ENCODE measurements around the gene ASIC5.
"Not testable (repeated sequence)": the region's sequence is repeated elsewhere in the genome, so short reads cannot be mapped to it uniquely, and the experiment has no call there.

ASIC5 gene, protein sequence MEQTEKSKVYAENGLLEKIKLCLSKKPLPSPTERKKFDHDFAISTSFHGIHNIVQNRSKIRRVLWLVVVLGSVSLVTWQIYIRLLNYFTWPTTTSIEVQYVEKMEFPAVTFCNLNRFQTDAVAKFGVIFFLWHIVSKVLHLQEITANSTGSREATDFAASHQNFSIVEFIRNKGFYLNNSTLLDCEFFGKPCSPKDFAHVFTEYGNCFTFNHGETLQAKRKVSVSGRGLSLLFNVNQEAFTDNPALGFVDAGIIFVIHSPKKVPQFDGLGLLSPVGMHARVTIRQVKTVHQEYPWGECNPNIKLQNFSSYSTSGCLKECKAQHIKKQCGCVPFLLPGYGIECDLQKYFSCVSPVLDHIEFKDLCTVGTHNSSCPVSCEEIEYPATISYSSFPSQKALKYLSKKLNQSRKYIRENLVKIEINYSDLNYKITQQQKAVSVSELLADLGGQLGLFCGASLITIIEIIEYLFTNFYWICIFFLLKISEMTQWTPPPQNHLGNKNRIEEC

DNA sequence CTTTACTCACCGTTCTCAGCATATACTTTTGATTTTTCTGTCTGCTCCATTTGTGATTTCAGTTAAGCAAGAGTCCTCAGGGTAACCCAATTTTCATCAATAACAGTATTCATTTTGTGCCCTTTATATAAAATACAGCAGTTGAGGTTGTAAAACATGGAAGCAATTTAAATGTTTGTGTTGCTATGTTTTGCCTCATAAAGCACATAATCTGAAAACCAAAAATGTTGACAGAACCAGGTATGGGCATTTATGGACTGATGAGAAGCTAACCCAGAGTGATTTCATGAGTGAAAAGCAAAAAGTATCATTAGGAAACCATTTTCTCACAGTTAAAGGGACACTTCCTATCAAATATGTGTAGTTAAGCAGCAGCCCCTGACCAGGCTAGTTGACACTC, at the start of gene ASIC5:
Gene ASIC5 (minus strand): TSS at position 101 of the 400 bp plus-strand sequence. CDS start 51 bp downstream, at position 50.
- no peak for DNase-seq (ENCODE audit: low read depth in 1 of 2, low spot score in 1 of 2)

DNA sequence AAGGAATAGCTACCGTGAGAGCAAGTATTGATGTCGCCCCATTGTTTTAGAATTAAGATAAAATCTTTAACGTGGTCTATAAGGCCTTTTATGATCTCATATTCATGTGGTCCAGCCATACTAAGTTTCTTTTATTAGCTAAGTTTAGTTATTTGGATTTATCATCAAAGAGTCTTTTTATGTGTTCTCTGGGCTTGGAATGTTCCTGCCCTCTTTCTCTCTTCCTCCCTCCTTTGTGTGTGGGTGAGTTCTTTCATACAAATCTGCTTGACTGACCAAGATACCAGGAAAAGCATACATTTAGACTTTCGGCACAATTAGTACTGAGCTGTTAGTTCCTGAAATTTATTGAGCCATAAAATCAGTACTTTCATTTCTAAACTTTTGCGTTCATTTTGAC, 48.7 kb upstream of the ASIC5 start:
- no peak for DNase-seq (ENCODE audit: low read depth in 1 of 2, low spot score in 1 of 2)

DNA sequence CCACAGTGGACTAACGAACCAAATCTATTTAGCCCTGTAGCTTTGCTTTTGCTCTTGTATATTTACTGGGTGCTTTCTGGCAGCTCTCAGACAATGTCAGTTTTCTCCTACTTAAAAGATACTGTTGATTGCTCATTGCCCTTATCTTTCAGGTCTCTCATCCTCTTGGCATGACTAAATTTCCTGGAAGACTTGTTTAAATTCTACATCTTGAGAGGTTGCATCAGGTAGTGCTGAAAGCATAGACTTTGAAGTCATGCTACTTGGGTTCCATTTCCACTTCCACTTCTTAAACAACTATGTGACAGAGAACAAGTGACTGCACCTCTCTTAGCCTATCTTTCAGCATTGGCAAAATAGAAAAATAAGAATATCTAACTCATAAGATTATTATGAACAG, 45.8 kb upstream of the ASIC5 start:
- no peak for DNase-seq (ENCODE audit: low read depth in 1 of 2, low spot score in 1 of 2)

DNA sequence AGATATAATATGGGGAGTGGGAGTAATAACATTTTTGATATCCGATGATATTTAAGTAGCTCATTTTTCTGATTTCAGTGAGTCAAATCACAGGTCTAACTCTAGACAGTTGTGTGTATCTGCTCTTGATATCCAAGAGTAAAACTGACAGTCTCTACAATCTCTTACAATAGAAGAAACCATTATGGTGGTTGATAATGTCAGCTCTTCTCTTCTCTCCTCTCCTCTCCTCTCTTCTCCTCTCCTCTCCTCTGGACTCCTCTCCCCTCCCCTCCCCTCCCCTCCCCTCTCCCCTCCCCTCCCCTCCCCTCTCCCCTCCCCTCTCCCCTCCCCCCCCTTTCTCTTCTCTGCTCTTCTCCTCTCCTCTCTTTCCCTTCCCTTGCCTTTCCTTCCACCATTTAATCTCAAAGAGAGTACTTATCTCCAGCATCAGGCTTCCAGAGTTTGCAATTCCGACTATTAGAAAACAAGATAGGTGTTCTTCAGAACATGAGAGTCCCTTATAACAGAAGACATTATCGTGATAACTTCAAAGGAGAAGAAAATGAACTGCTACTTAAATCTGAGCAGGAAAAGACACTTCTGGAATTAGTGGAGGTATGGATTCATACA, 43.6 kb upstream of the ASIC5 start:
- DNase-seq (ENCODE audit: low read depth in 1 of 2, low spot score in 1 of 2): no peak

DNA sequence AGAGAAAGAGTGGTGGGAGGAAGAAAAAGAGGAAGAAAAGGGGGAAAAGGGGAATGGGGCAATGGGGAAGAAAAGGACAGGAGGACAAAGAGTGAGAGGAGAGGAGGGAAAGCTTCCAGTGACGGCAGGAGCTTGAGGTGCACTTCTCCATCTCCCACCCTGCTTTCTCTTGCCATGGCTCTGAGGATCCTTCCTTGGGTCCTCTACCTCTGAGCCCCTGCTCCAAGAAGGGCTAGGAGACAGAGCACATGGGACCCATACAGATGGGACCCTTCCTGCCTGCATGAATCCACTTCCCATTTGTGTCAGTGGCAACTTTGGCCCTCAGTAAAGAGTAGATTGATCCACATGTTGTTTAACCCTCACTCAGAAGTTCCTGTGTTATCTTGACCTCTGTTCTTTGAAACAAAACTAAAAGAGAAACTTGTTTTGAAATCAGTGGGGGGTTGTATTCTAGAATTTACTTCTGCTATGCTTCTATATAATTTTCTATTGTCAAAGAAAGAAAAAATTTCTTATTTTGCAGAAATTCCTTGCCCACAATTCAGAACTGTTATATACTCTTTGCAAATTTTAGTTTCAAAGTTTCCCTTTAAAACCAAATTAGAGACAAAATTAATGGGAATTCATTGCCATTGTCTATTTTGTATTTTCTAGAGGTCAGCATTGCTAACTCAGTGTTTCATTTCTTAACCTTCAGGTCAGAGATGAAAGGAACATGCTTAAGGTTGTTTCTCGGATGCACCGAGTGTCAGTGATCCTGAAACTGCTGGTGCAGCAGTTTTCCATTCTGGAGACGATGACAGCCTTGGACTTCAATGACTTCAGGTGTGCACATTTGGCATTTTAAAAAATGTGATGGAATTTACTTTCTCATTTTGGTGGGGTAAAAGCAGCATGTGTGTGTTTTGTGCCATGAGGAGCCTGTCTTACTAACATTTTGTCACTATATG, 42.4 kb upstream of the ASIC5 start:
- no peak for DNase-seq (ENCODE audit: low read depth in 1 of 2, low spot score in 1 of 2)

DNA sequence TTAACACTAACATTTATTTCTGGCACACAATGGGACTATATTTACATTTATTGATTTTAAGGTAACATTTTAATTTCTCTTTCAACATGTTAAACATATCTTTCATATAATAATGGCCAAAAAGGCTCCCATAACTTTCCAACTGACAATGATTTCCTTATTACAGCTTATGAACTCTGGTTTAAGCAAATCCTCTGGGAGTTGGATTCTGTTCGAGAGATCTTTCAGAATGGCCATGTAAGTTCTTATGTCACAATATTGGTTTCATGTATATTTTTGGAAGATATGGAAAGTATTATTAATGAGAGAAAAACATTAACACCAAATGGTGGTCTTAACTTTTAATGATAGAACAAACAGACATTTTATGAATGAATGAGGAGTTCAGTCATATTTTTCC, 41.5 kb upstream of the ASIC5 start:
- no peak for DNase-seq (ENCODE audit: low read depth in 1 of 2, low spot score in 1 of 2)

DNA sequence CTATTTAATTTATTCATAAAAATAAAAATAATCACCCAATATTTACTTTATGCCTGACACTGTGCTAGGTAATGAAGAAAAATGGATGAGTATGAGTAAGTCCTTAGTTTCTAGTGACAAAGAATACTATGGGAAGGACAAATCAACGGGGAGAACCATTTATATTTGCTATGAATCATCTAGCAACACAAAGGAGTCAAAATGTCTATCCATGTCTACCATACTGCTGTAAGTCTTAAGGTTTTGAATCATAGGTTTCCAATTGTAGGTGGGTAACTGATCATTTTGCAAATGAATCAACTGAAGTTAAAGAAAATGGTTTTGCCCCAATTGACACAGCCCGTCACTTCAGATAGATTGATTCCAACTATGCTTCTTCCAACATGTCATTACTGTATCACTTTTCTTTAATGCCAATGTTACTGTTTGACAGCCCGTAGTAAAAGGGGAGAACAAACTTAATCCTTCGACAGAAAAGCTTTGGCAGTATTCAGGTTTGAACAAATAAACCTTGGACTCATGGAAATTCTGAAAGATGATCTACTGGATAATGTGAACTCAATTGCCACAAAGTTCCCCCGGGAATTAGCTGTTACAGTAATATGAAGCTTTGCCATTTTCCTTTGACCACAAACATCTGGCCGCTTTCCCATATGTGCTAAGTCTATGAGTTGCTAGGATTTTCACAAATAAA, 40.6 kb upstream of the ASIC5 start:
- no peak for DNase-seq (ENCODE audit: low read depth in 1 of 2, low spot score in 1 of 2)

DNA sequence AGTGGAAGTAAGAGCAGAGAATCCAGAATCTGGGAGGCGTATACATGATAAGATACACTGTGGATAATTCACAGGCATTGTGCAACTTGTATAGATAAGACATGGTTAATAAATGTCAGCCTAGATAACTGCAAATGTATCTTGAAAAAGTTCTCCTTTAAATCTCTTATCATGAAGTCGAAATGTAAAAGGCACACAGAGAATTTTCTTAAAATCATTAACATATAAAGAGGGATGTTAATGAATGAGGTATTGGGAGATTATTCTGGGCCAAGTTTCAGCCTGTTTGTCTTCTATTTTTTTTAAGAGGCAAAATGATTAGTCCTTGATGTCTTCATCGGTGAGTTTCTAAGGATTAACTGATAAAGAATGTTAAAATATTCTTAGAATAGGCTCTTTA, 38.3 kb upstream of the ASIC5 start:
- no peak for DNase-seq (ENCODE audit: low read depth in 1 of 2, low spot score in 1 of 2)

DNA sequence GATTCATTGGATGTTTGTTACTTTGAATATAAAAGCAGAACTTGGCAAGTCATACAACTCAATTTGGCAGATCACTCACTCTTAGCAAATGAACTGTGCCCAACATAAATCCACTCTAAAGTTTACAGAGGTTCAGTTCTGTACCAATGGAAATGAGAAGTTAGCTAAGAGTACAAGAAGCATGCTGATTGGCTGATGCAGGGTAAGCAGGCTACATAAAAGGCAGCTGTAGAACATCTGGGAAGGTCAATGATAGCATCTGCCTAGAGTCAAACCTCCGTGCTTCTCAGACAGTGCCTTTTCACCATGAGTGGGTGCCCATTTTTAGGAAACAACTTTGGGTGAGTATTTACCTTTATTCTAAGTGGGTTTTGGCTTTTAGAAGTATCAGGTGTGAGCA, 37.4 kb upstream of the ASIC5 start, which contains the start of gene TDO2:
Gene TDO2 (plus strand): TSS at position 244 of the 400 bp plus-strand sequence. CDS start 63 bp downstream, at position 307.
- no peak for DNase-seq (ENCODE audit: low read depth in 1 of 2, low spot score in 1 of 2)

DNA sequence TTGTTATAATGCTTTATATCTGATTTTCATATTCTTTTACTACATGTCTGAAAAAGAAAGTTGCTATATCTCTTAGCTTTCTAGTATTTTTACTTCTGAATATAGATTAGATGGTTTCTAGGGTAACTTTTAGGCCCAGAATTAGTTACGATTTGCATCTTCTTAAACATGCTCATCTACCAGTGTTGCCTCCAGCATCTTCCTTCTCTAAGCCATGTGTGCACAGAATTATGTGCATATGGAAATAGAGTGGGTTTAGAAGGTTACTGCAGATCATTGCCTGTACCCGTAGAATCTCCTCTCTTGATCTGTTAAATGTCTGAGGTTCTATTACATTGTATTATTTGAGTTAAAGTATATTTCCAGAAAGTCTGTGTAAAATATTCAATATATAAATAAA, 34.9 kb upstream of the ASIC5 start:
- DNase-seq (ENCODE audit: low read depth in 1 of 2, low spot score in 1 of 2): no peak

DNA sequence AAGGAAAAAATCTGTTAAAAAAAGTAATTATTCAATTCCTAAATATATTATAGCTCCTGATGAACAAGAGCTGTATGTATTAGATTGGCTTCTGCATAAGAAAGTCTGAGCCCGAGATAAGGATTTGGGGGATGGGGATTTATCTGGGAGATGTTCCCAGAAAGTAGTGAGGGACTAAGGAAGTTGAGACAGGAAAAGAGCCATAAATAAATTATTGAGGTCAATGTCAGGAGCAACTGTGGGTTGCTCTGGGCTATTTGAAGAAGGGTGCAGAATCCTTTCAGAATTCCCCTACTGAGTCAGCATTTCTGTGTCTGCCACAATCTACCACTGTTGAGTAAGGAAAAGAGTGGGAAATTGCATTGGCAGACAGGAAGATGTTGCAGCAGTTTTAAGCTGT, 34.3 kb upstream of the ASIC5 start:
- DNase-seq (ENCODE audit: low read depth in 1 of 2, low spot score in 1 of 2): no peak

DNA sequence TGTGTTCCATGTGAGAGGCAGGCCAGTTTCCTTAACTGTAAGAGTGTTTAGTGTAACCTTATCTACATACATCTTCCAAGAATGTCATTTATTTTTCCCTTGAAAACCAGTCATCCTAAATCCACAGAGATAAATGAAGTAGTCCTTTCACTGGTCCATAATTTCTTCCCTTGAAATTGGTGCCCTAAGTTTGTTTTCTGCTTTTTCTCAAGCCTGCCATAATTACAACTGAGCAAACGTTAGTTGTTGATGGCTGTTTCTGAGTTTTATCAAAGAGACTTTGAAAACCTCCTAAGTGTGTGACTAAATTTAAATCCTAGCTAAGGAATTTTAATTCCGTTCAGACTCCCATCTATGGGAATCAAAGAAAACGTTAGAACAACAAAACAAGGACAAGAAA, 33.8 kb upstream of the ASIC5 start:
- DNase-seq (ENCODE audit: low read depth in 1 of 2, low spot score in 1 of 2): no peak

DNA sequence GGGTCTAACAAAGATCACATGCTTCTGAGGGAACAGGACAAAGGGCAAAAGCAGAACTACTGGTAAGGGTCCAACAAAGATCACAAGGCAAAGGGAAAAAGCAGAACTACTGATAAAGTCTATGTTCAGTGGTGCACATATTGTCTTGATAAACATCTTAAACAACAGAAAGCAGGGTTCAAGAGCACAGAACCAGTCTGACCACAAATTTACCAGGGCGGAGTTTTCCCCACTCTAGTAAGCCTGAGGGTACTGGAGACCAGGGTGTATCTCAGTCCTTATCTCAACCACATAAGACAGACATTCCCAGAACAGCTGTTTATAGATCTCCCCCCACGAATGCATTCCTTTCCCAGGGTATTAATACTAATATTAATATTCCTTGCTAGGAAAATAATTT, 32.3 kb upstream of the ASIC5 start:
- not testable (repeated sequence) for DNase-seq (ENCODE audit: low read depth in 1 of 2, low spot score in 1 of 2)

DNA sequence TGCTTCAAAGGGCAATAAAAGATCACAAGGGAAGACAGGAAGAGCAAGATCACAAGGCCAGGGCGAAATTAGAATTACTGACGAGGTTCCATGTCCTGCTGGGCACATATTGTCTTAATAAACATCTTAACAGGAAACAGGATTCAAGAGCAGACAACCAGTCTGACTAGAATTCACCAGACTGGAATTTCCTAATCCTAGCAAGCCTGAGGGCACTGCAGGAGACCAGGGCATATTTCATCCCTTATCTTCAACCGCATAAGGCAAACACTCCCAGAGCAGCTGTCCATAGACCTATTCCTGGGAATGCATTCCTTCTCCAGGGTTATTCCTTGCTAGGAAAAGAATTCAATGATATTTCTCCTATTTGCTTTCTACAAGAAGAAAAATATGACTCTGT, 25.0 kb upstream of the ASIC5 start:
- DNase-seq (ENCODE audit: low read depth in 1 of 2, low spot score in 1 of 2): no peak

DNA sequence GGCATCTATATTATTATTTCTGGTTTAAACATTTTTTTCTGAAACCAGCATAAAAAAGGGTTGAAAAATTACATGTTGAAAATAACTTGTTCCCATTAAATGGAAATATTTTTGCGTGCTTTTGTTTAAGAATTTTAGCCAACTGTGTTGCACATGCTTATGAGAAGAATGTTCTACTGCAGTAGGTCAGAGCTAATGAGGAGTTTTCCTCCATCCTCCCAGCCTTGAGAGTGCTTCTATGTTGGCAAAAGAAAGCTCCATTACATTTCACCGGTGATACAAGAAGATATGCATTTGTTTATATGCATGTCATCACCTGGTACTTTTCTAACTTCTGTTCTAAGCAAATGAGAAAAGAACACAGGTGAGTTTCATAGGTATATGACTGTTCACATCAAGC, 23.9 kb upstream of the ASIC5 start:
- no peak for DNase-seq (ENCODE audit: low read depth in 1 of 2, low spot score in 1 of 2)

DNA sequence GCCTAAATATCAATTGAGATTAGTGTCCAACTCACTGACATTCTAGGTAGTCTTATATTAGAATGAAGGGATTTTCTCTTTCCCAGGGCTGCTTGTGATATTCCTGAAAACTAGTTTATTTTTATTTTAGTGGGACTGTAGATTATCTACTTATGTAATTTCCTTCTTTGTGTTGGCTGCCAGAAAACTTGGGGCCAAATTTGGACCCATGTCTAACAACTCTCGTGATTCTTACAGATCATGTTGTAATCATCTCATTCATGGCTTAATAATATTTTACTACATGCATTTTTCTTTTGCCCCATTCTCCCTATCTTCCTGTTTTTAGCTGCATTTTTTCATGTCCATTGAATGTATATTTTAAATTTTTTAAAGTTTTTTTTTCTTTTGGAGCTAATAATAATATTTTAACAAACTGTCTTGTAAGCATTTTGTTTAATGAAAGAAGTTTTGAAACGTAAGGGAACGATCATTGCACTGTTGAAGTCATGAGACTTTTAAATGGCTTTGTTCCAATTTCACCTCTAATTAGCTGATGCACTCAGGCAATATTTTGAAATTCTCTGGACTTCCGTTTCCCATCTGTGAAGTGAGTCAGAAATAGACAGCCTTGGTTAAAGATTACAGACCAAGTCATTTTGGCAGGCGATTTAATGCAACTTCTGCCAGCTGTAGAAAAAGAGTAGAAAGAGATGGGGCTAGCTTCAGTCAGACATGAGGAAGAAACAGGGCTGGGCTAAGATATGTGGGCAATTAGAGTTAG, 23.1 kb upstream of the ASIC5 start:
- no peak for DNase-seq (ENCODE audit: low read depth in 1 of 2, low spot score in 1 of 2)

DNA sequence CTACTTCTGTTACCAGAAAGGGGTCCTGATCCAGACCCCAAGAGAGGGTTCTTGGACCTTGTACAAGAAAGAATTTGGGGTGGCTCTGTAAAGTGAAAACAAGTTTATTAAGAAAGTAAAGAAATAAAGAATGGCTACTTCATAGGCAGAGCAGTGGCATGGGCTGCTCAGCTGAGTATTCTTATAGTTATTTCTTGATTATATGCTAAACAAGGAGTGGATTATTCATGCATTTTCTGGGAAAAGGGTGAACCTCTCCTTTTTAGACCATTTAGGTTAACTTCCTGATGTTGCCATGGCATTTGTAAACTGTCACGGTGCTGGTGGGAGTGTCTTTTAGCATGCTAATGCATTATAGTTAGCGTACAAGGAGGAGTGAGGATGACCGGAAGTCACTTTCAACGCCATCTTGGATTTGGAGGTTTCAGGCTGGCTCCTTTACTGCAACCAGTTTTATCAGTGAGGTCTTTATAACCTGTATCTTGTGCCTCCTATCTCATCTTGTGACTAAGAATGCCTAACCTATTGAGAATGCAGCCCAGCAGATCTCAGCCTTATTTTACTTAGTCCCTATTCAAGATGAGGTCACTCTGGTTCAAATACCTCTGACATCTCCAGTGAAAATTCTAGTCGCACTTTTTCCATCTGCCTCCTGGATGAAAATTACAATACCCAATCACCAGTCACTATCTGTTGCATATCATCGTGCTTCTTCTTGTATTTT, 21.9 kb upstream of the ASIC5 start:
- DNase-seq (ENCODE audit: low read depth in 1 of 2, low spot score in 1 of 2): no peak

DNA sequence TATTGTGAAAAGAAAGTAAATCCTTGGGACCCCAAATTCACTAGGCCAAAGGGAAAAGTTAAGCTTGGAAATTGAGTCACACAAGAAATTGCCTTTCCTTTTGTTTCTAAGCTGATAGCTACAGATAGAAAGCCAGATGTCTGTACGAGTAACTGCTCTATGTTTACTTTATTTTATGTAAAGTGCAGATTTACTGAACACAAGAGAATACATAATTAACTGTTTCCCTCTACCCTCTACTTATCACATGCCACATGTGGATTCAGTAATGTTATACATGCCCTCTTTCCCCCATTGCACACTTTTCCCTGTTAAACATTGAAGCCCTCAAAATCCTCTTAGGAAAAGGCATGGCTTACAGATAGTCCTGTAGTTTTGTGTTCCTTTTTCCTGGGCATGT, 21.0 kb upstream of the ASIC5 start:
- DNase-seq (ENCODE audit: low read depth in 1 of 2, low spot score in 1 of 2): no peak

DNA sequence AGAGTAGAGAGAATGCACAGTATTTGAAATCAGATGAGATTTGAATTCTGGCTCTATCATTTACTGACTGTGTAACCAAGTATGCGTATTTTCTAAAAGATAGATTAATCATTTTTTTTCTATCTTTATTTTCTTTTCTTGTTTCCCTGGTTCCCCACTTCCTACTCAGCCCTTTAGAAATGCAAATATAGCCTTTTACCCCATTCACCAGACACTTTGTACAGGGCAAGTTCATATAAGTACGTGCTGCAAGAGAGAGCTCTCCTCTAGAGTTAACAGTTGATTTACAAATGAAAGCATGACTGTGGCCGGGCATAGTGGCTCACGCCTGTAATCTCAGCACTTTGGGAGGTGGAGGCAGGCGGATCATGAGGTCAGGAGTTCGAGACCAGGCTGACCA, 19.6 kb upstream of the ASIC5 start:
- DNase-seq (ENCODE audit: low read depth in 1 of 2, low spot score in 1 of 2): no peak

Measured in stimulated activated CD4-positive, alpha-beta T cell treated with anti-CD3 and anti-CD28 coated beads, Interleukin-15, amount 100 ng/mL, for 1 hour (primary cell).